Transverse colon (tissue), 4 donors: Measurements from ENCODE around the gene ARAP1. TPM values are rescaled to one million over a fixed set of nuclear protein-coding genes. Genes with fewer than 3 reads are reported as not detected.

Experiments
- DNase-seq: peaks from one replicate; pipeline ENCODE4 v3.0.0-alpha.2; 2019
- H3K27ac ChIP-seq, 4 donors: fragments of 200-600 bp; sonication (generic); 2 replicates each; pipeline ENCODE4 v1.5.1; 2016 to 2018; ENCODE audit warnings: inconsistent platforms in 4 of 4
- H3K27me3 ChIP-seq: fragments of 200-600 bp; sonication (generic); 2 replicates; pipeline ENCODE4 v1.5.1; 2017; ENCODE audit warnings: inconsistent platforms
- H3K36me3 ChIP-seq, 4 donors: fragments of 200-600 bp; sonication (generic); 2 replicates each; pipeline ENCODE4 v1.5.1; 2017 to 2019; ENCODE audit warnings: inconsistent platforms in 4 of 4
- H3K4me1 ChIP-seq, 4 donors: fragments of 200-600 bp; sonication (generic); 2 replicates each; pipeline ENCODE4 v1.5.1; 2017 to 2020; ENCODE audit warnings: inconsistent platforms in 4 of 4
- H3K4me3 ChIP-seq, 4 donors: fragments of 200-600 bp; sonication (generic); 1 replicate in 1 of 4; 2 replicates in 3 of 4; pipeline versions ENCODE4 v1.5.1 to v1.6.1; 2017 to 2019; ENCODE audit warnings: inconsistent platforms in 4 of 4
- H3K9me3 ChIP-seq, 2 donors: fragments of 200-600 bp; sonication (generic); 2 replicates each; pipeline ENCODE4 v1.5.1; 2017 to 2019; ENCODE audit warnings: inconsistent platforms in 2 of 2
- EP300 ChIP-seq: sonication (generic); formaldehyde crosslinking; IDR thresholded peaks from one replicate; pipeline ENCODE4 v1.6.1; 2017; ENCODE audit warnings: antibody characterized with exemption, low read depth
- POLR2A ChIP-seq: fragments of 450-650 bp; IDR thresholded peaks from one replicate; pipeline ENCODE4 v1.6.1; 2016; ENCODE audit warnings: antibody characterized with exemption, mild to moderate bottlenecking, moderate library complexity
- POLR2AphosphoS5 ChIP-seq, 3 donors: sonication (generic); formaldehyde crosslinking; IDR thresholded peaks; one replicate each; pipeline ENCODE4 v1.6.1; 2016; ENCODE audit warnings: antibody characterized with exemption in 3 of 3
- WGBS, 2 donors: methylation state at CpG; one replicate each; pipeline ENCODE4 v1.1.5; 2018; ENCODE audit warnings: low coverage in 1 of 2; 5-methylcytosine and 5-hydroxymethylcytosine counted together
- in situ Hi-C, 4 donors: fragments of 200-750 bp; cut with MboI; loops; one replicate each; pipeline versions ENCODE4 v1.15.0 to v1.15.1; 2017; ENCODE audit warnings: low sequenced_read_pairs in 3 of 4, low pct_ligation_motif_present in 1 of 4, low pct_unique_long_range_greater_than_20kb in 1 of 4
- intact Hi-C: fragments of 100-400 bp; cut with DNase I; formaldehyde crosslinking; loops from one replicate; pipeline ENCODE4 v1.15.1; 2023; ENCODE audit warnings: low total_unique reads
- total RNA-seq, 4 donors: library from RNA; depleted of rRNA; stranded (reverse); fragments of >200 nt; gene quantifications; one replicate each; pipeline ENCODE4 v1.1.0, GENCODE V29; 2016
- TF ChIP-seq, protein P1 (sequence below), 5 experiments: fragments of 200-600 bp in 3 of 5; fragments of 450-650 bp in 2 of 5; sonication (generic) in 3 of 5; IDR thresholded peaks; 1 replicate in 2 of 5; 2 replicates in 3 of 5; pipeline ENCODE4 v1.5.1; 2016 to 2017; ENCODE audit warnings: antibody characterized with exemption in 5 of 5, inconsistent platforms in 3 of 5, mild to moderate bottlenecking in 2 of 5, moderate library complexity in 1 of 5

The ARAP1 gene
- total RNA-seq, 4 donors from 2014 or later, result 99.4 to 233 (median 108) TPM

DNA sequence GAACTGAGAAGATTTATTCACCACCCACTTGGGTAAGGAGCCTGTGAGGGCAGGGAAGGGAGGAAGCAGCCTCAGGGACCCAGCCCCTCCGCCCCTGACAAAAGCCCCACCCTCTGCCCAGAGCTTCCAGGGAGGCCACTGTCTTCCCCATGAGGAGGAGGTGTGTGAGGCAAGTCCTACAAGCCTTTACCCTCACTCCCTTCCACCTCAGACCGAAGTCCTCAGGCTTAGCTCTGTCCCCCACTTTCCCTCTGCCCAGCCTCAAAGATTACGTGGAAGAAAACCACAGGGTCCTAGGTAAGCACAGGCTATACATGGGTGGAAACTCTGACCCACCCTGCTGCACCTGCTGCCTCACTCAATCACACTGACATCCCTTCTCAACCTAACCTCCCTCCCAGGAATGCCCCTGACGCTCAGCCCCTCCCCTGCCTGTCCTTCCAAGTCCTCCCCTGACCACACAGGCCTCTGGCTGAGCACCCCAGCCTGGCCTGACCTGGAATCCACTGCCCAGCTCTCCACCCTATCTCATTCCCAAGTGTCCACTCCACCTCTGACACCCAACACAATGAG is 3.6 kb upstream of the ARAP1 start:
- intact Hi-C loops, result no loop called here
- WGBS, 2 donors, result 87% methylated on average over 4 of the region's 4 CpGs; no CpG with 5 or more reads in 1 of the 2 donors
- no peak overlapping the region for H3K4me3 ChIP-seq
- peaks cover 6 to 28% (median 21%) of the 10 kb centered on the region in 4 donors for H3K4me1 ChIP-seq
- H3K9me3 ChIP-seq, result no peaks in the 10 kb centered on the region
- no peaks in the 10 kb centered on the region for H3K27me3 ChIP-seq
- H3K36me3 ChIP-seq, result peaks cover 0 to 7% (median 0%) of the 10 kb centered on the region in 4 donors
- no peak overlapping the region for H3K27ac ChIP-seq
- in situ Hi-C loops, result no loop called here
- no peak for DNase-seq
- TF ChIP-seq POLR2A (no peak), EP300 (no peak), POLR2AphosphoS5 (IDR thresholded peaks at IDR 0.05) (no peak)
- TF ChIP-seq, protein P1, sequence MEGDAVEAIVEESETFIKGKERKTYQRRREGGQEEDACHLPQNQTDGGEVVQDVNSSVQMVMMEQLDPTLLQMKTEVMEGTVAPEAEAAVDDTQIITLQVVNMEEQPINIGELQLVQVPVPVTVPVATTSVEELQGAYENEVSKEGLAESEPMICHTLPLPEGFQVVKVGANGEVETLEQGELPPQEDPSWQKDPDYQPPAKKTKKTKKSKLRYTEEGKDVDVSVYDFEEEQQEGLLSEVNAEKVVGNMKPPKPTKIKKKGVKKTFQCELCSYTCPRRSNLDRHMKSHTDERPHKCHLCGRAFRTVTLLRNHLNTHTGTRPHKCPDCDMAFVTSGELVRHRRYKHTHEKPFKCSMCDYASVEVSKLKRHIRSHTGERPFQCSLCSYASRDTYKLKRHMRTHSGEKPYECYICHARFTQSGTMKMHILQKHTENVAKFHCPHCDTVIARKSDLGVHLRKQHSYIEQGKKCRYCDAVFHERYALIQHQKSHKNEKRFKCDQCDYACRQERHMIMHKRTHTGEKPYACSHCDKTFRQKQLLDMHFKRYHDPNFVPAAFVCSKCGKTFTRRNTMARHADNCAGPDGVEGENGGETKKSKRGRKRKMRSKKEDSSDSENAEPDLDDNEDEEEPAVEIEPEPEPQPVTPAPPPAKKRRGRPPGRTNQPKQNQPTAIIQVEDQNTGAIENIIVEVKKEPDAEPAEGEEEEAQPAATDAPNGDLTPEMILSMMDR (IDR thresholded peaks at IDR 0.05), result no peak

- TF ChIP-seq, protein P1 (IDR thresholded peaks at IDR 0.05), result no peak
- no peak for TF ChIP-seq POLR2AphosphoS5 (IDR thresholded peaks at IDR 0.05)
- no peak for TF ChIP-seq EP300
- TF ChIP-seq POLR2A, result no peak
- Histone ChIP-seq H3K36me3 (peaks cover 0 to 7% (median 0%) of the 10 kb centered on the region in 4 donors), H3K9me3 (no peaks in the 10 kb centered on the region), H3K4me1 (peaks cover 6 to 28% (median 24%) of the 10 kb centered on the region in 4 donors), H3K27ac (no peak overlapping the region), H3K27me3 (no peaks in the 10 kb centered on the region), H3K4me3 (no peak overlapping the region)
- DNase-seq, result no peak
- in situ Hi-C loops (no loop called here), intact Hi-C loops (no loop called here)
- WGBS, 2 donors, result 85 to 94% methylated on average over 37 to 48 of the region's 48 CpGs
Measured at GRCh38 chr11:72754544-72755155, 2.4 kb upstream of the ARAP1 start.

- intact Hi-C loops (no loop called here), in situ Hi-C loops (no loop called here)
- H3K4me1 ChIP-seq, result peaks cover 6 to 28% (median 24%) of the 10 kb centered on the region in 4 donors
- H3K27me3 ChIP-seq, result no peaks in the 10 kb centered on the region
- H3K27ac ChIP-seq, result no peak overlapping the region
- H3K9me3 ChIP-seq, result no peaks in the 10 kb centered on the region
- 88 to 92% methylated on average over 5 to 8 of the region's 8 CpGs for WGBS, 2 donors
- peaks cover 0 to 7% (median 0%) of the 10 kb centered on the region in 4 donors for H3K36me3 ChIP-seq
- TF ChIP-seq POLR2A, result no peak
- TF ChIP-seq, protein P1 (IDR thresholded peaks at IDR 0.05), result no peak
- no peak for TF ChIP-seq EP300
- TF ChIP-seq POLR2AphosphoS5 (IDR thresholded peaks at IDR 0.05), result no peak
- no peak for DNase-seq
- no peak overlapping the region for H3K4me3 ChIP-seq
Measured at GRCh38 chr11:72754149-72754543, 1.9 kb upstream of the ARAP1 start.

DNA sequence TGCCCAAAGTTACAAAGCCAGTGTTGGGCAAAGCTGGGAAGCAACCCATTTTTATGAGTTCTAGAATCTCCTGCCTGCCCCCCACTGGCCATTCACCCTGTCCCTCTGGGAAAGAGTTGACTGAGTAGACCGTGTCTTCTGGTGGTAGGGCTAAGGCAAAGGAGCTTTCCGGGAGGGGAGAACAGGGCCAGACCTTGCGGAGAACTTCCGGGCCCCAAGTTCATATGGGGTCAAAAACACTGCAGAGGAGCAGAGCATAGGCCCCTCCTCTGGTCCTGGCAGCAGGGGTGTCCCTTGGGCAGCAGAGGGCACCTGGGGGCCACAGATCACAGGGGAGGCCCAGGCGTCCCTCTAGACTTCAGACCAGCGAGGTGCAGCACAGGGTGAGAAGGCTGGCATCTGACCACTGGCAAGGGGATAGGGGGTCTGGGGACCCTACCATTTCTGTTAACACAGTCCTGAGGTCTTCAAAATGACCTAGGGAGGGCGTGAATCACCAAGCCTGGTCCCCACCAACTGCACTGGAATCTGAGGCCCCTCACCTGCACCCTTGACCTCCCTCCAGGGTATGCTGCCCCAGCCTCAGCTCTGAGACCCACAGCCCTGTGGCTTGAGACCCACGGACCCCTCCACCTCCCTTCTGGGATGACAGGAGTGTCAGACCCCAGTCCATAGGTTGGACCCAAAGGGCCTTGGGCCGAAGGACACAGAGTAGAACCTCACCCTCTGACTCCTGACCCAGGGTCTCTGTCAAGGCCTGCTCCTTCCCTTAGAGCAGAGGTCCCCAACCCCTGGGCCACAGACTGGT is 1.3 kb upstream of the ARAP1 start:
- peaks cover 6 to 28% (median 24%) of the 10 kb centered on the region in 4 donors for H3K4me1 ChIP-seq
- no peak overlapping the region for H3K4me3 ChIP-seq
- H3K36me3 ChIP-seq, result peaks cover 0 to 7% (median 0%) of the 10 kb centered on the region in 4 donors
- DNase-seq, result no peak
- in situ Hi-C loops (no loop called here), intact Hi-C loops (no loop called here)
- no peaks in the 10 kb centered on the region for H3K9me3 ChIP-seq
- TF ChIP-seq EP300 (no peak), POLR2AphosphoS5 (IDR thresholded peaks at IDR 0.05) (no peak), POLR2A (no peak)
- TF ChIP-seq, protein P1 (IDR thresholded peaks at IDR 0.05), result no peak
- H3K27ac ChIP-seq, result peak overlapping the region in 3 of 4 donors; percentile 60 to 75 (median 71)
- WGBS, 2 donors, result 90% methylated on average over 9 of the region's 9 CpGs; no CpG with 5 or more reads in 1 of the 2 donors
- no peaks in the 10 kb centered on the region for H3K27me3 ChIP-seq
